Activated CD4-positive, alpha-beta T cell treated with anti-CD3 and anti-CD28 coated beads for 1 hour (primary cell): ENCODE data around the gene AGAP2.

Source experiments
- DNase-seq: peaks from one replicate; pipeline ENCODE4 v3.0.0-alpha.2; 2020

The AGAP2 gene

DNA sequence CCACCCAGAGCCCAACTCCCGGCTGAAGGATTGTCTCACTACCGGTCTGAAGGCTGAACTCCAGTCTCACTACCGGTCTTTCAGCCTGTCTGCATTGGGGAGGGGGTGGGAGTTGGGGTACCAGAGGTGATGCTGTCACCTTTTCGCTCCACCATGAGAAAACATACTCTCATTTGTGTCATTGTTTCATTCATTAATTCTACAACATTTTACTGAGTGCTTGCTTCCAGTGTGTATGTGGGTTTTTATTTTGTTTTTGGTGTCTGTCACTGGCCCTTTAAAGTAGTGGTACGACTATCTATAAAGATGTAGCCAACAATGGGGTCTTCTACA, 14.1 kb upstream of the AGAP2 start:
- DNase-seq = no peak

GRCh38 chr12:57751788-57752667, 13.5 kb upstream of the AGAP2 start, which contains the start of gene CDK4:
TSS of gene CDK4 (minus strand) at chr12:57752310. CDS start at chr12:57751717, 593 bp downstream.
- peak; percentile 96 for DNase-seq

DNA sequence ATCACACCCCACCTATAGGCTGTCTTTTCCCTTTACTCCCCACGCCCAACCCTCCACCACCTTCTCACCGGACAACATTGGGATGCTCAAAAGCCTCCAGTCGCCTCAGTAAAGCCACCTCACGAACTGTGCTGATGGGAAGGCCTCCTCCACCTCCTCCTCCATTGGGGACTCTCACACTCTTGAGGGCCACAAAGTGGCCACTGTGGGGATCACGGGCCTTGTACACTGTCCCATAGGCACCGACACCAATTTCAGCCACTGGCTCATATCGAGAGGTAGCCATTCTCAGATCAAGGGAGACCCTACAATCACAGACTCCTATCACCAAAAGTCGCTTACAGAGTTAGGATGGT, 12.9 kb upstream of the AGAP2 start:
- no peak for DNase-seq

GRCh38 chr12:57750561-57751431, 12.3 kb upstream of the AGAP2 start:
- DNase-seq = no peak

- DNase-seq = no peak
Measured at GRCh38 chr12:57749061-57749460, 10.5 kb upstream of the AGAP2 start.

GRCh38 chr12:57746025-57746424, 7.5 kb upstream of the AGAP2 start:
- DNase-seq = no peak

GRCh38 chr12:57745485-57745881, 6.9 kb upstream of the AGAP2 start:
- no peak for DNase-seq

- peak; percentile 90 for DNase-seq
Measured at GRCh38 chr12:57744777-57745484, 6.4 kb upstream of the AGAP2 start, which contains the start of gene TSPAN31. TSS of gene TSPAN31 (plus strand) at chr12:57745039. CDS start at chr12:57745155, 116 bp downstream.

DNA sequence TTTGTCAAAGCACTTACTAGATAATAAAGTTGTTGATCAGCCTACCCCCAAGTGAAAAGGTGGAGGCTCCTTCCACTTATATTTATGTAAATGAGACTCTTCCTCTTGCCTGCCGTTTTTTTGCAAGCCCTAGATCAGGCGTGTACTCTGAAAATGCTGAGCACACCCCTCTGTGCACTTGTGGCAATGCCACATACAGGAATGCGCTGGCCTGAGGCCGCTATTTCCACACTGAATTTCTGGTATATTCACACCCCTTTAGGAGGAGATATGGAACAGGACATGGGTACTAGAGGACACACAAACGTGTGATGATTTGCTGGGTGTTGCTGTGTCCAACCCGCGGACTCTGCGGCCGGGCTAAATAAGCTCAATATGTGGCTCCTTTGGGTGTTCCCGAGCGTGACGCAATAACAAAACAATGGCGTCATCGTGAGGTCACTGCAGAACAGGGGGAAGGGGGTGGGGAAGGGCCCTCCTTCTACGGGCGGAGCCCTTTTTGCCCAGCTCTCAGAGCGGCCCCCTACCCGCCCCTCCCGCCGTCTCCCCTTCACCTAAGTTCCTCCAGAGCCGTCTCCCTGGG, 5.7 kb upstream of the AGAP2 start:
- DNase-seq = peak; percentile 58

GRCh38 chr12:57743769-57744168, 5.2 kb upstream of the AGAP2 start:
- DNase-seq = no peak

- peak; percentile 63 for DNase-seq
Measured at GRCh38 chr12:57741844-57742738, 3.5 kb upstream of the AGAP2 start.

DNA sequence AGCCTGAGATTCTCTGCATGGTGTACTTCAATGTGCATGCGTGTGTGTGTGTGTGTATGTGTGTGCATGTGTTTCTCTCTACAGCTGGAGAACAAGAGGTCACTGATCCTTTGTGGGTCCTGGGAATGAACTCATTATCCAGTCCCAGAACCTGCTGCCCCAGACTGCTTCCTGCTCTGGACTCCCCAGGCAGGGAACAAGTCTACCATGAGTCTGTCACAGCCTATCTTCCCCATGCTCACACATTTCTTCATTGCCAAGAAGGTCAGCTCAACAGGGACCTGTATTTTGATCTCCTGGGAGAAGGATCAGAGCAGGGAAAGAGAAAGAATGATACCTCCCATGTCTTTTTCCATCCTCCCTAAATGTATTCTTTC, 2.9 kb upstream of the AGAP2 start:
- DNase-seq = no peak

DNA sequence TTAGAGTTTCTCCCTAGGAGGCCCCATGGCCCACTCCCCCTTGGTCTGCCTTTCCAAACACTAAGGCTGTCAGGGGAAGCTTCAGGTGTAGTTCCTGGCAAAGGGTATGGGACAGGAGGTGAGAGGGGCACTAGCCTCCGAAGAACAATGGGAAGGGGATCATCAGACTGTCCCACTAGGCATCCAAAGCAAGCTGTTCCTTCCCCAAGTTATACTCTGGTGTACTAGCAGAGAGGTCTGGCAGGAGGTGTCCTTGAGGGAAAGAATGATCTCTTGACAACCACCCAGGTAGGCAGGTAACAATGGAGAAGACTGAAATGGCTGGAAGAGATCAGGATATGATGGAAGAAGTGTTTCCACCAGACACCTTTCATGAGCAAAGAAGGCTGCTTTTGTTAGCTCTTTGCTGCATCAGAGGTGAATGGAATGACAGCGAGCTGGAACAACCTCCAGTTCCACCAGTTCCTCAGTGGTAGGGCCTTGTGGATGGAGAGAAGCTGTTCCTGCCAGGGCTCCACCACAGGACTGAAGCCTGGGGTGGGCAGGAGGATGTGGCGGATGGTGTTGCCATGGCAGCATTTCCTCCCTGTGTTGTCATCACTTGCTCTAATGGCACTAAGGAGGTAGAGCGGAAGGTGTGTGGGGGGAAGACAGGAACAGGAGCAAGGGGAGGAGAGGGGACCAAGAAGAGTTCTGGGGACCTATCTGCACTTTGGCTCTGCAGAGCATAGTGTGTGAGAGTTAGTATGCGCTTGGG, 2.3 kb upstream of the AGAP2 start:
- DNase-seq = peak; percentile 64

DNA sequence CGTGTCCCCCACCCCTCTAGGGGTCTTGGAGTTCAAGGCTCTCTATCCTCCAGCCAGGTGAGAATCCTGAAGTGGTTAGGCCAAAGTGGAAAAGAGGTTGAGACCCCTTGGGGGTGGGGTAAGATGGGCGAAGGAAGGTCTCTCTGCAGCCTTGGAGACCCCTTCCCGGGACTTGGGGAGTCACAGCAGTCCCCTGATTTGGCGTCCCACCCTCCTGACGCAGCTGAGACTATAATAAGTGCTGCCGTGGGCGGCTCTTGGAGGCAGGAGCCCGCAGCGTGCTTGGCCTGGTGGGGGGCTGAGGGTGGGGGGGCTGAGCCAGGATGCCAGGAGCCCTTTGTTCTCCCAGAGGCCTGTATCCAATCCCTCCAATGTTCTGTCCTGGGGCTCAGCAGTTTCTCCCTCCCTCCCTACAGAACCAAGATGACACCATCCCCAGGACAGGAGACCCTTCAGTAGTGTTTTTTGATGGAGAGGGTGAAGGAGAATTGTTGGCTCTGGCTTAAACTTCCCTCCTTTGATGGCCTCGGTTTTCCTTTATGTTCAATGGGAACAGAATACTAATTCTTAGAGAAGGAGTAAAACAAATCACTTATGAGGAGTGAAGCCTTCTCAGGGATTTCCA, 1.5 kb upstream of the AGAP2 start:
- DNase-seq = no peak

- DNase-seq = no peak
Measured at GRCh38 chr12:57739387-57739786, 845 bp upstream of the AGAP2 start.

GRCh38 chr12:57737467-57738460, 778 bp downstream of the AGAP2 start:
- no peak for DNase-seq

DNA sequence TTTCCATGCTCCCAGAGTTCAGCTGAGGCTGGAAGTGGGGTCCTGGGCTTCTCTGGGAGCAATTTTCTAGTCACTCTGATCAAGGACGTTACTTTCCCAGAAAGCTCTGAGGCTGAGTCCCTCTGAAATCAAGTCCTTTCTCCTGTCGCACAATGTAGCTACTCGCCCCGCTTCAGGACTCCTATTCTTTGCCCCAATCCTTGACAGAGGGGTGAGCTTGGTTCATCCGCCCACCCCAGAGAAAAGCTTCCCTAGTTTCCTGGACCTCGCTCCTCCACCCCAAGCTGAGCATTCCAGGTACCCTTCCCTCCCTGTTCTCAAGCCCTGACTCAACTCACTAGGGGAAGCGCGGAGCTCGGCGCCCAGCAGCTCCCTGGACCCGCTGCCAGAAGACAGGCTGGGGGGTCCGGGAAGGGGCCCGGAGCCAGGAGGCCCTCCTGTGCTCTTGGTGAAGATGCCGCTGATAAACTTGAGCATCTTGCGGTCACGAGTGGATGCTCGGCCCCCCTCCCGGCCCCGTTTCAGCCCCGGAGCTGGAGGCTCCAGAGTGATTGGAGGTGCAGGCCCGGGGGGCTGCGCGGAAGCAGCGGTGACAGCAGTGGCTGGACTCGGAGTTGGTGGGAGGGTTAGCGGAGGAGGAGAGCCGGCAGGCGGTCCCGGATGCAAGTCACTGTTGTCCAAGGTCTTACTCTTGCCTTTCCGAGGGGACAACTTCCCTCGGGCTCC, 1.6 kb downstream of the AGAP2 start:
- no peak for DNase-seq

- DNase-seq = no peak
Measured at GRCh38 chr12:57735952-57736740, 2.4 kb downstream of the AGAP2 start.
